Measurements from ENCODE around the gene DOCK1.

The DOCK1 gene

GRCh38 chr10:127358337-127358736, 453.1 kb downstream of the DOCK1 start:
- no peak for DNase-seq

- DNase-seq = no peak
These were observed 458.8 kb downstream of the DOCK1 start for GRCh38 chr10:127364034-127364433.

GRCh38 chr10:127368101-127368500, 462.9 kb downstream of the DOCK1 start:
- no peak for DNase-seq

- DNase-seq = no peak
These were observed 463.7 kb downstream of the DOCK1 start for GRCh38 chr10:127368929-127369328.

- no peak for DNase-seq
These were observed 465.4 kb downstream of the DOCK1 start for GRCh38 chr10:127370601-127371000.

GRCh38 chr10:127372361-127372760, 467.1 kb downstream of the DOCK1 start:
- DNase-seq = no peak

GRCh38 chr10:127374074-127374680, 468.9 kb downstream of the DOCK1 start:
- DNase-seq = no peak

- DNase-seq = no peak
These were observed 469.7 kb downstream of the DOCK1 start for GRCh38 chr10:127374901-127375300.

GRCh38 chr10:127375461-127375860, 470.2 kb downstream of the DOCK1 start:
- no peak for DNase-seq

GRCh38 chr10:127376071-127376470, 470.8 kb downstream of the DOCK1 start:
- no peak for DNase-seq

- DNase-seq = no peak
These were observed 473.4 kb downstream of the DOCK1 start for GRCh38 chr10:127378628-127379027.

GRCh38 chr10:127384532-127384931, 479.3 kb downstream of the DOCK1 start:
- DNase-seq = no peak

- DNase-seq = no peak
These were observed 479.8 kb downstream of the DOCK1 start for GRCh38 chr10:127385066-127385465.

- no peak for DNase-seq
These were observed 481.5 kb downstream of the DOCK1 start for GRCh38 chr10:127386606-127387327.

- no peak for DNase-seq
These were observed 486.6 kb downstream of the DOCK1 start for GRCh38 chr10:127391875-127392274.

GRCh38 chr10:127392351-127393235, 487.4 kb downstream of the DOCK1 start:
- no peak for DNase-seq

- peak in 1 of 4 experiments; percentile 6 for DNase-seq
These were observed 493.1 kb downstream of the DOCK1 start for GRCh38 chr10:127398140-127398970.

- no peak for DNase-seq
These were observed 493.7 kb downstream of the DOCK1 start for GRCh38 chr10:127398971-127399365.

GRCh38 chr10:127399668-127400067, 494.4 kb downstream of the DOCK1 start:
- peak; percentile 2 to 45 (median 28) for DNase-seq

- DNase-seq = no peak
These were observed 495.0 kb downstream of the DOCK1 start for GRCh38 chr10:127400216-127400615.

- no peak for DNase-seq
These were observed 497.6 kb downstream of the DOCK1 start for GRCh38 chr10:127402596-127403409.

- no peak for DNase-seq
These were observed 500.0 kb downstream of the DOCK1 start for GRCh38 chr10:127405221-127405620.
